HEK293 (cell line): ENCODE measurements around the gene SPTBN1.

ENCODE experiments used
- GLIS1 ChIP-seq: fragments of 450-650 bp; formaldehyde crosslinking; IDR thresholded peaks from 2 replicates; pipeline ENCODE4 v1.5.1; 2016; ENCODE audit warnings: missing biosample characterization, missing genetic modification characterization
- TF ChIP-seq, protein P1 (sequence below): fragments of 450-650 bp; formaldehyde crosslinking; IDR thresholded peaks from 2 replicates; pipeline ENCODE4 v1.5.1; 2016; ENCODE audit warnings: missing biosample characterization, missing genetic modification characterization

DNA sequence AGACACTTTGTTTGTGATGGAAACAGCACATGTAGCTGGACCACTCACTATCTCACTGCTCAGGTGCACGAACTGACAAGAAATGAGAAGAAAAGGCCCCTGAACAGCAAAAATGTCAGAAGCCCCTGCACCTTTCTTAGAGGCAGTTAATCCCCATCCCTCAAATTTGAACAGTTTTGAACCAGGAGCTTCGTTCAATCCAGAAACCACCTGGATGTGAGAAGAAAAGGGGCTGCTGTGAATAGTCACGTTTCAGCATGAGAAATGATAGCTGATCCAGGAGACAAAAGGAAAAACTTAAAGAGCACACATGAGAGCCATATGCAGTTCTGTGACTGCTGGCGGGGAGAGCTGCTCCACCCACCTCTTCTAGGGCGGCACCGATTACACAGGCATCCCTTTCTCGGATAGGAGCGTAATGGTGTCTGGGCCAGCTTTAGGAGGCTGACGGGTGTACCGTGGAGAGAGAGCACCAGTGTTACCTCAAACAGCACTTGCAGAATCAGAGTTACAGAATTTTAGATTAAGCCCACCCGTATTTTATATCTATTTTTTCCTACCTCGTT lies 150.3 kb downstream of the SPTBN1 start:
- TF ChIP-seq, protein P1, sequence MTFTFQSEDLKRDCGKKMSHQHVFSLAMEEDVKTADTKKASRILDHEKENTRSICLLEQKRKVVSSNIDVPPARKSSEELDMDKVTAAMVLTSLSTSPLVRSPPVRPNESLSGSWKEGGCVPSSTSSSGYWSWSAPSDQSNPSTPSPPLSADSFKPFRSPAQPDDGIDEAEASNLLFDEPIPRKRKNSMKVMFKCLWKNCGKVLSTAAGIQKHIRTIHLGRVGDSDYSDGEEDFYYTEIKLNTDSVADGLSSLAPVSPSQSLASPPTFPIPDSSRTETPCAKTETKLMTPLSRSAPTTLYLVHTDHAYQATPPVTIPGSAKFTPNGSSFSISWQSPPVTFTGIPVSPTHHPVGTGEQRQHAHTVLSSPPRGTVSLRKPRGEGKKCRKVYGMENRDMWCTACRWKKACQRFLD = no peak
- no peak for TF ChIP-seq GLIS1 (tag by site-specific recombination)
